Activated CD4-positive, alpha-beta T cell treated with anti-CD3 and anti-CD28 coated beads, Interleukin-2, amount 50 U/mL, for 24 hours (primary cell): ENCODE data around the gene STPG2.
"Not testable (repeated sequence)": the region's sequence is repeated elsewhere in the genome, so short reads cannot be mapped to it uniquely, and the experiment has no call there.

Experiments
- DNase-seq, 2 donors: peaks; one replicate each; pipeline ENCODE4 v3.0.0-alpha.2; 2020; ENCODE audit warnings: low read depth in 1 of 2, low spot score in 1 of 2

STPG2 gene

GRCh38 chr4:97646997-97647396, 496.3 kb downstream of the STPG2 start:
- DNase-seq: no peak

DNA sequence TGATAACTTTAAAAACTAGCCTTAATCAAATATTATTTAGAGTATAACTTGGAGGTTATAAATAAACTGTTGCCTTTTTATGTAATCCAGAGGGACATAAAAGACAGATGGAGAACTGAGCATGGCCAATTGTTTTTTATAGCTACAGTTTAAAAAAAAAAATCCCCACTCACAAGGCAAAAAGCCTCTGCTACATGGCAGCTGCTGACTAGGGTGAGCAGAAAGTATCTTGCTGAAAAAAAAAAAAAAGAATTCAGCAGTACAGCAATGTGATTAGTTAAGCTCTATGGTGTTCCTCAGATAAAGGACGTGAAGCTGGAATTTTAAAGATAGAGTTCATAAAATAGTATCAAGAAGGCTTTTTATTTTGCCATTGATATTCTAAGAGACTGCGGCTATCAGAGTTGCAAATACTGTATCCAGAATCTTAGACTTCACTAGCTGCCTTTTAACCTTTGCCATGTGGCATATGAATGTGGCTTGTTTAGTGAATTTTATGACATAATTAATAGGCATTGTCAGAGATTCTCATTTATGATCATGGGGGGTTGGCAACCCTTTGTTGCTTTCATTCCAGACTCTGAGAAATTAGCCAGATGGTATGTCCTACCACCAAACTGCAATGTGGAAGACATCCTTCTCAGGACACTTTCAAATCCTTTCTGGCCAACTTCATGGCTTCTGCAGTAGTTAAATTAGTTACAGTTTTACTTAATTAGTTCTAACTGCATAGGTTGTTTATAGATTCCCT, 498.0 kb downstream of the STPG2 start:
- no peak for DNase-seq

GRCh38 chr4:97643179-97643578, 500.1 kb downstream of the STPG2 start:
- DNase-seq: no peak

GRCh38 chr4:97639961-97640360, 503.3 kb downstream of the STPG2 start:
- DNase-seq: no peak

DNA sequence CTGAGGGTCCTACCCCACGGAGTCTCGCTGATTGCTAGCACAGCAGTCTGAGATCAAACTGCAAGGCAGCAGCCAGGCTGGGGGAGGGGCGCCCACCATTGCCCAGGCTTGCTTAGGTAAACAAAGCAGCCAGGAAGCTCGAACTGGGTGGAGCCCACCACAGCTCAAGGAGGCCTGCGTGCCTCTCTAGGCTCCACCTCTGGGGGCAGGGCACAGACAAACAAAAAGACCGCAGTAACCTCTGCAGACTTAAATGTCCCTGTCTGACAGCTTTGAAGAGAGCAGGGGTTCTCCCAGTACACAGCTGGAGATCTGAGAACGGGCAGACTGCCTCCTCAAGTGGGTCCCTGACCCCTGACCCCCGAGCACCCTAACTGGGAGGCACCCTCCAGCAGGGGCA, 509.4 kb downstream of the STPG2 start:
- DNase-seq: not testable (repeated sequence)

DNA sequence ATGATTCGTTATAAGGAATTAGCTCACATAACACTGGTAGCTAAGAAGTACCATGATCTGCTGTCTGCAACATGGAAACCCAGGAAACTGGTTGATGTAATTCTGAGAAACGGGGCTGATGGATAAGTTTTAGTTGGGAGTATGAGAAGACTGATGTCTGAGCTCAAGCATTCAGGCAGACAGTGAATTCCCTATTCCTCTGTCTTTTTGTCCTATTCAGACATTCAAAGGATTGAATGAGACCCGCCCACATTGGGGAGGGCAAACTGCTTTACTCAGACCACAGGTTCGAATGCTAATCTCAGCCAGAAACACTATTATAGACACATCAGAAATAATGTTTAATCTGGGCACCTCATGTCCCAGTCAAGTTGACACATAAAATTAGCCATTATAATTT, 515.5 kb downstream of the STPG2 start:
- no peak for DNase-seq

DNA sequence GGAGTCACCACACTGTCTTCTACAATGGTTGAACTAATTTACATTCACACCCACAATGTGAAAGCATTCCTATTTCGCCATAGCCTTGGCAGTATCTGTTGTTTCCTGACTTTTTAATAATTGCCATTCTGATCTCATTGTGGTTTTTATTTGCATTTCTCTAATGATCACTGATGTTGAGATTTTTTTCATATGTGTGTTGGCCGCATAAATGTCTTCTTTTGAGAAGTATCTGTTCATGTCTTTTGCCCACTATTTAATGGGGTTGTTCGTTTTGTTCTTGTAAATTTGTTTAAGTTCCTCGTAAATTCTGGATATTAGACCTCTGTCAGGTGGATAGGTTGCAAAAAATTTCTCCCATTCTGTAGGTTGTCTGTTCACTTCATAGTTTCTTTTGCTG, 519.1 kb downstream of the STPG2 start:
- DNase-seq: no peak

- no peak for DNase-seq
Observed at GRCh38 chr4:97605932-97606331, 537.3 kb downstream of the STPG2 start.

DNA sequence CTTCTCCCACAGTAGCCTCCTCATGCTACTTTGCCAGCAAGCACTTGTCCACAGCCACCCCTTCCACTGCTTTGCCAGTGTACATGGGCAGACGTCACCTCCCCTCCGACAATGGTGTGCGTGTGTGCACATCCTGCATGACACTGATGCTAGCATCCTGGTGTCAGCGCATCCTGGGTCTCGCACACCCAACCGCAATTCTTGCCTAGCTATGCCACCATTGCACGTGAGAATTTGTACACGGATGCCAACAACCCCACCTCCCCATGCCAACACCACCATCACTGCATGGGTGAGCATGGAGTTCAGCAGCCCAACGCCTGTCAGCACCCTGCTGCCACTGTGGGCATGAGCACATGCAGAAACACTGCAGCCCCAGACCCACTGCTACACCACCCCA, 550.0 kb downstream of the STPG2 start:
- no peak for DNase-seq

- DNase-seq: no peak
Observed at GRCh38 chr4:97590266-97590665, 553.0 kb downstream of the STPG2 start.

DNA sequence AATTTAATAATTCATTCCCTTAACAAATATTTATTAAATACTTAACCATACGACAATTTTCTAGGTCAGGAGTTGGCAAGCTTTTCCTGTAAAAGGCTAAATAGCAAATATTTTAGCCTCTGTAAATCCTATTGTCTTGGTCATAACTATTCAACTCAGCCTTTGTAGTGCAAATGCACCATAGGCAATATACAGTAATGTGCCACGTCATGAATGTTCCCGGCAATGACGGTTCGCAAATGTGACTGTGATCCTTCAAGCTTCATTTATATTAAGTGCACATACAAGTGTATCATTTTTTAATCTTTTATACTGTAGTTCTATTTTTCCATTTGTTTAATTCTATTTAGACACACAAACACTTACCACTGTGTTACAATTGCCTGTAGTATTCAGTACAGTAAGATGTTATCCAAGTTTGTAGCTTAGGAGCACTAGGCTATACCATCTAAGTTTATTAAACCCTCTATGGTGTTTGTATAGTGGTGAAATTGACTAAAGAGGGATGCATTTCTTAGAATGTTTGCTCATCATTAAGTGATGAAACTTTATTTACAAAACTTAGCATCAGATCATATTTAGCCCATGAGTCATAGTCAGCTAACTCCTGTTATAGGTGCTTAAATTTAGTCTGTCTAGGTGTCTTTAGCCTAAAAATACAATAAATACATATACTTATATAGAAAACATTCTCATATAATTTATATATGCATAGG, 553.6 kb downstream of the STPG2 start:
- no peak for DNase-seq

DNA sequence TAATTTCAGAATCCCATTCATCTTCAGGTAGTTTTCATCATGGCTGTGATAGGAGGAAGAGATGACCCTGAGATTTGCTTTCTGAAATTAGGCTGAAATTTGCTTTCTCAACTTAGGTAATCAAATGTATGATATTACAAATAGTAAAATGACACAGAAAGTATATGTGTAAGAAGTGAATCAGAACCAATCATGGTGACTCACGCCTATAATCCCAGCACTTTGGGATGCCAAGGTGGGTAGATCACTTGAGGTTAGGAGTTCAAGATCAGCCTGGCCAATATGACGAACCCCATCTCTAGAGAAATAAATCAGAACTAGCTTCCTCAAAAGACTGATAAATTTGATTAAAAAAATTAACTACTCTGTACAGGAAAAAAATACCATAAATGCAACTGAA, 555.4 kb downstream of the STPG2 start:
- DNase-seq: no peak

DNA sequence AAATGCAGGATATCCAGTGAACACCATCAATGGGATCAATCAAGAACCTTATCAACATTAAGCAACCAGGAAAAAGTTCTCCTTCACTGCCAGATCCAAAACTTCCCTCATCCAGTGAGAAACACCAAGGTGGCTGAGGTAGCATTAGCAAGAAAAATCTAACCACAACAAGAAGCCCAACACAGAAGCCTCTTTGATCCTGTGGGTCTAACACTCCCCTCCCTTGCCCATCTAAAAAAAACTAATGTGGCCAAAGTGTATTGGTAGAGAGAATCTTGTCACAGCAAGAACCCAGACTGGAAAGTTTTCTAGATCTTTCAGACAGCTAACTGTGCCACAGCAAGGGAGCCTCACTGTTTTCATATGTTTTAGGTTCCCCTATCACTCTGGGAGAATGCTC, 558.0 kb downstream of the STPG2 start:
- no peak for DNase-seq

- no peak for DNase-seq
Observed at GRCh38 chr4:97582890-97583289, 560.4 kb downstream of the STPG2 start.

GRCh38 chr4:97577004-97577403, 566.3 kb downstream of the STPG2 start:
- no peak for DNase-seq

DNA sequence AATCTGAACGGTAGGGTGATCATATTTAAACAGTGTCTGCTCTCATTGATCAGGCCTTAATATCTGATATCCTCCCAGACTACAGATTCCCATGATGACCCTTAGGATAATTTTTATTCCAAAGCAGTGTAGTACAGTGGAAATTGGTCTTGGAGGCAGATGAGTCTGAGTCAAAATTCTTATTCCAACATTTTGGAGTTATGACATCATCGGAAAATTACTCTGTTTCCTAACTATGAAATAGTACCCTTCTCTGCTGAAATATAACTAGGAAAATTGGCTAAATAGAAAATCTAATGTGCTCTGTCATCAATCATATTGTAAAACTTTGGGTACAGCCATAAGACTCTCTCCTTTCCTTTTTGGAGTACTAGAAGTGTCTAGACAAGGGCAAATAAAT, 583.3 kb downstream of the STPG2 start:
- DNase-seq: no peak

GRCh38 chr4:97558204-97558778, 585.0 kb downstream of the STPG2 start:
- DNase-seq: no peak

- not testable (repeated sequence) for DNase-seq
Observed at GRCh38 chr4:97550637-97551036, 592.6 kb downstream of the STPG2 start.

- no peak for DNase-seq
Observed at GRCh38 chr4:97548943-97549583, 594.2 kb downstream of the STPG2 start.

GRCh38 chr4:97548186-97548585, 595.1 kb downstream of the STPG2 start:
- DNase-seq: no peak

GRCh38 chr4:97531351-97531750, 611.9 kb downstream of the STPG2 start:
- DNase-seq: no peak

DNA sequence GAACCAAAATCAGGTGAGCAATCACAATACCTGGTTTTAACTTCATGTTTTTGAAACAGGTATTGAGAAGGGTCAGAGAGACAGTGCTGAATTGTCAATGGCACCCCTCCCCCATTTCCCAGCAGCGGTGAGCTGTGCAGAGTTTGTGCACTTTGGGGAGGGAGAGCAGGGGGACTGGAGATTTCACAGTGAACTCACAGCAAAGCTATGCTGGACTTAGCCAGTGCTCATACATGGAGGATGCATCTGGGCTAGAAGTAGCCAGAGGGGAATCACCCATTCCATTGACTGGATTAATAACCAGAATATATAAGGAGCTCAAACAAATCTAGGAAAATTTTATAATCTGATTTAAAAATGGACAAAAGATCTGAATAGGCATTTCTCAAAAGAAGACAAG, 612.6 kb downstream of the STPG2 start:
- no peak for DNase-seq
